Stimulated activated memory B cell treated with anti-CD40 and anti-IgM and Interleukin-4, amounts not matched to agents 10 μg/mL and 1 μg/mL and 100 μg/mL, for 72 hours (primary cell): ENCODE data around the gene NPEPPS.
A peak's percentile ranks its signal among the peaks of the same experiment; 100 is the strongest.

Experiments used
- ATAC-seq: fragments of 150-1000 bp; cut with Tn5 transposase; 2 replicates; pipeline ENCODE4 v1.10.0; 2021
- H3K27ac Mint-ChIP-seq: one replicate; pipeline ENCODE4 v1.8.0; 2022; ENCODE audit warnings: mild to moderate bottlenecking, mixed read lengths
- H3K27me3 Mint-ChIP-seq: one replicate; pipeline ENCODE4 v1.8.0; 2022; ENCODE audit warnings: mixed read lengths
- H3K36me3 Mint-ChIP-seq: one replicate; pipeline ENCODE4 v1.8.0; 2022; ENCODE audit warnings: mixed read lengths
- H3K4me1 Mint-ChIP-seq: one replicate; pipeline ENCODE4 v1.8.0; 2022; ENCODE audit warnings: mixed read lengths
- H3K4me3 Mint-ChIP-seq: one replicate; pipeline ENCODE4 v1.8.0; 2022; ENCODE audit warnings: mild to moderate bottlenecking, moderate library complexity, mixed read lengths
- H3K9me3 Mint-ChIP-seq: one replicate; pipeline ENCODE4 v1.8.0; 2022; ENCODE audit warnings: mixed read lengths

Gene NPEPPS

DNA sequence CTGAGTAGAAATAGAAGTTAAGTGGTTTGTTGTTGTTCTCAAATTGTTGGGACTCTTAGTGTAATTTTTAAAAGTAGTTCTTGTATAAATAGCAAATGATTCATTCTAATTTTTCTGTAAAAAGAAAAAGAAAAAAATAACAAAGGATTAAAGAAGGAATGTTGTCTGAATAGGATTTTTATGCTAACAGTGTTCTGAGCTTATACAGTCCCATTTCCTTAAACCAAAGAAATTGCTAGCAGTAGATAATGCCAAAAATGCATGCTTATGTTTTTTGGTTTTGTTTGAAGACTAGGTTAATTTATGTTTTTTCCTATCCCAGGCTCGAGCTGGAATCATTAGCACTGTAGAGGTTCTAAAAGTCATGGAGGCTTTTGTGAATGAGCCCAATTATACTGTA lies 74.1 kb downstream of the NPEPPS start:
- no peak overlapping the region for H3K27ac Mint-ChIP-seq
- no peaks in the 10 kb centered on the region for H3K9me3 Mint-ChIP-seq
- H3K27me3 Mint-ChIP-seq: no peaks in the 10 kb centered on the region
- peaks cover 59% of the 10 kb centered on the region for H3K36me3 Mint-ChIP-seq
- no peaks in the 10 kb centered on the region for H3K4me1 Mint-ChIP-seq
- ATAC-seq: no peak
- H3K4me3 Mint-ChIP-seq: no peak overlapping the region

DNA sequence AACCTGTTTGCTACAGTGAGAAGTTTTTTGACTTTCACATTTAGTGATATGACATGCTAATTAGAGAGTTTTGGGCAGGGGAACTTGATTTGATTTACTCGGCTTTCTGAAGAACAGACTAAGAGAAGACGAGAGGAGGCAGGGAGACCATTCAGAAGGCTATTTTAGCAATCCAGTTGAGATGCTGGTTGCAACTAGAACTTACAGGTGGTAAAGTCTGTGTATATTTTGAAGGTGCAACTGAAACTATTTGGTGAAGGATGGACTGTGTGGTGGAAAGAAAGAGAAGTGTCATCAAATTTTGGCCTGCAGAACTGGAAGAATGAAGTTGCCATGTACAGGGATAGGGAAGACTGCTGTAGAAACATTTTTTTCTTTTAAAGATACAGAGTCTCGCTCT lies 76.6 kb downstream of the NPEPPS start:
- Mint-ChIP-seq H3K36me3 (peaks cover 55% of the 10 kb centered on the region), H3K9me3 (no peaks in the 10 kb centered on the region), H3K4me3 (no peak overlapping the region), H3K27me3 (no peaks in the 10 kb centered on the region), H3K4me1 (no peaks in the 10 kb centered on the region), H3K27ac (peak overlapping the region; percentile 7)
- ATAC-seq: no peak

GRCh38 chr17:47611372-47612350 lies 80.8 kb downstream of the NPEPPS start:
- H3K4me1 Mint-ChIP-seq: no peaks in the 10 kb centered on the region
- no peaks in the 10 kb centered on the region for H3K9me3 Mint-ChIP-seq
- no peaks in the 10 kb centered on the region for H3K27me3 Mint-ChIP-seq
- H3K27ac Mint-ChIP-seq: no peak overlapping the region
- H3K36me3 Mint-ChIP-seq: peaks cover 40% of the 10 kb centered on the region
- H3K4me3 Mint-ChIP-seq: no peak overlapping the region
- ATAC-seq: no peak

DNA sequence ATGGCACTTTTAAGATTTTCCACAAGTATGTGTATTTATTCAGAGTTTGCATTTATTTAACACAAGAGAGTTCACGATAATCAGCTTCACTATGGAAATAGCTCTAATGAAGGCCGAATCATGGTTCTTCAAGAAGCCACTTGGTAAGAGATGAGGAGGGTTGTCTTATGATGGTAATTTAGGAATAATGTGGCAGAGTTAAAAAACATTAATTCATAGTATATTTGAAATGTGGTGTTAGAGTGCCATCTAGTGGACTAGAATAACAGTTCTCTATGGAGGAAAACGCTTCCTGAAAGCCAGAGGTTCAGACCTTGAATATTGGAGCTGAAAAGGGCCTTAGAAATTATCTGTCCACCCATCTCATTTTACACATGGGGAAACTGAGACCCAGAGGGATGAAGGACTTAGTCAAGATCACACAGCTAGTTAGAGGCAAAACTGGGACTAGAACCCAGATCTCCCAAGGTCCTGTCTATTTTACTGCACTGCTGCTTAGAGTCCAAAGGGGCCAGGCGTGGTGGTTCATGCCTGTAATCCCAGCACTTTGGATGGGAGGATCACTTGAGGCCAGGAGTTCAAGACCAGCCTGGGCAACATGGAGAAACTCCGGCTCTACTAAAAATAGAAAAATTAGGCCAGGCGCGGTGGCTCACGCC lies 85.0 kb downstream of the NPEPPS start:
- Mint-ChIP-seq H3K4me1 (no peaks in the 10 kb centered on the region), H3K27ac (peak overlapping the region; percentile 30), H3K9me3 (no peaks in the 10 kb centered on the region), H3K4me3 (no peak overlapping the region), H3K36me3 (peaks cover 28% of the 10 kb centered on the region), H3K27me3 (no peaks in the 10 kb centered on the region)
- ATAC-seq: no peak

DNA sequence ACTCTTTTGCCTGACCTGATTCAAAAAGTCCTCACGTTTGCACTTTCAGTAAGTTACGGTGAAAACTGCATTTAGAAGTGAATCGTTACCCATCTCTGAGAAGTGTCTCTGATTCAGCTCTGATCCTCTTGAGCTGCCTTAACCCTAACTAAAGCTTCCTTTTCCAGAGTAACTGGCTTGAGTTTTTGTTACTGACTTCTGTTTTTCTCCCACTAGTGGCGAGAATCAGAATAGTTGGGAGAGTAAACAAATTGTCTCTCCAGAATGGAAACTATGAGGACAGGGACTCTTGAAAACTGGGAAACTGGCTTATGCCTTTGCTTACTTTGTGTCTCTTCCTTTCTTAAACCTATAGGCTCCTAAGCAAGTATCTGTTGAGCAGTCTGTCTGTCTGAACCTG lies 87.5 kb downstream of the NPEPPS start:
- H3K9me3 Mint-ChIP-seq: no peaks in the 10 kb centered on the region
- H3K4me3 Mint-ChIP-seq: no peak overlapping the region
- H3K4me1 Mint-ChIP-seq: no peaks in the 10 kb centered on the region
- no peaks in the 10 kb centered on the region for H3K27me3 Mint-ChIP-seq
- ATAC-seq: no peak
- no peak overlapping the region for H3K27ac Mint-ChIP-seq
- H3K36me3 Mint-ChIP-seq: peaks cover 28% of the 10 kb centered on the region

DNA sequence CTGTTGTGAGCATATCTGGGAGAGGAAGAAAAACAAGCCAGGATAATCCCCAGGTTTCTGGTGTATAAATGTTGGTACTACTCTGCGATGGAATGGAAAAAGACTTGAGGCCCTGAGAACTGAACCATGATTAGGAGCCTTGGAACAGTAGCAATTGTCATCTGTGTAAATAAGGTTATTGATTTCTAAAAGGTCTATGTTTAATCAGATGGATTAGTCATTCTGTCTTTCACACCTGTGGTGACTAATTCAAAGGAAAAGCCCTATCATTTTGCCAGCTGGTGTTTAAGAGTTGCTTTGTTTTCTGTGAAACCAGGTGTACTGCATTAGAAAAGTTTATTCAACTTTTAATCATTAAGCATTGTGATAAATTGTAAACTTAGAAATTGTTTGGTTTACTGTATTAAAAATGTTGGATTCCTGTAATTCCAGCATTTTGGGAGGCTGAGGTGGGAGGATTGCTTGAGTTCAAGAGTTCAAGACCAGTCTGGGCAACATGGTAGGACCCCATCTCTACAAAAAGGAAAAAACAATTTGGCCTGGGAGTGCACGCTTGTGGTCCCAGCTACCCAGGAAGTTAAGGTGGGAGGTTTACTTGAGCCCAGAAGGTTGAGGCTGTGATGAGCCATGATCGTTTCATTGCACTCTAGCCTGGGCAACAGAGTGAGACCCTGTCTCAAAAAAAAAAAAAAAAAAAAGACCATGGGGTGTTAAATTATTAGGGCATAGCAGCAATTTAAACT lies 89.8 kb downstream of the NPEPPS start:
- H3K9me3 Mint-ChIP-seq: no peaks in the 10 kb centered on the region
- H3K4me3 Mint-ChIP-seq: no peak overlapping the region
- H3K27me3 Mint-ChIP-seq: no peaks in the 10 kb centered on the region
- peak overlapping the region; percentile 9 for H3K27ac Mint-ChIP-seq
- H3K36me3 Mint-ChIP-seq: peaks cover 31% of the 10 kb centered on the region
- no peaks in the 10 kb centered on the region for H3K4me1 Mint-ChIP-seq
- ATAC-seq: no peak

DNA sequence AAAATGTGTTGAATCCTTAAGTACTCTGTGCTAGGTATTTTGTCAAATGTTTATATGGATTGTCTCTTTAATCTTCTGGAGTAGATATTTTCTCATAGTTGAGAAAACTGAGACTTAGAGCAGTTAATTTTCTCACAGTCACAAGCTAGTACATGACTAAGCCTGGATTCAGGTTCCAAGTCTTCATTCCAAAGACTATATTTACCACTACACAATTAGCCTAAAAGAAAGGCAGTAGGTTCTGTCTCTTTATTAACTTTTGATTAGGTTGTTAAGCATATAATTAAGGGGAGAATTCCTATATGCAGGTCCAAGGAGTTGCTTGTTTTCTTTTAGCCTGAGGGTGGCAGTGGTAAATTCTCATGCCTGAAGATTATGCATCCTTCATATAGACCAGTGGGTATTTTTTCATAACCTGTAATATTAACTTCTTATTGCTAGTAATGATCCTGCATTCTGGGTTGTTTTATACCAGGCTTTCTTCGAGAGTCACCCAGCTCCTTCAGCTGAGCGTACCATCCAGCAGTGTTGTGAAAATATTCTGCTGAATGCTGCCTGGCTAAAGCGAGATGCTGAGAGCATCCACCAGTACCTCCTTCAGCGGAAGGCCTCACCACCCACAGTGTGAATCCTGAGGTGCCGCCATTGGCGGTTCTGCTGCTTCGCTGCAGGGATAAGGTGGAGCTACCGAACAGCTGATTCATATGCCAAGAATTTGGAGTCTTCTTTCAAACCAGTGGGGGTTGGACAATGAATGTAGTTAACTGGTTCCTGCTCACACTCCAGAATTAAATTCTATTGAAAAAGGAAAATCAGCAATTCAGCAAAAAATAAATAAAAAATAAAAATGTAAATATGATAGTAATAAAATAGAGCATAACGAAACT lies 90.6 kb downstream of the NPEPPS start:
- no peak overlapping the region for H3K27ac Mint-ChIP-seq
- H3K36me3 Mint-ChIP-seq: peaks cover 26% of the 10 kb centered on the region
- H3K27me3 Mint-ChIP-seq: no peaks in the 10 kb centered on the region
- ATAC-seq: no peak
- H3K4me1 Mint-ChIP-seq: no peaks in the 10 kb centered on the region
- no peaks in the 10 kb centered on the region for H3K9me3 Mint-ChIP-seq
- no peak overlapping the region for H3K4me3 Mint-ChIP-seq

GRCh38 chr17:47622180-47622549 lies 91.3 kb downstream of the NPEPPS start:
- no peak overlapping the region for H3K27ac Mint-ChIP-seq
- no peaks in the 10 kb centered on the region for H3K4me1 Mint-ChIP-seq
- peaks cover 26% of the 10 kb centered on the region for H3K36me3 Mint-ChIP-seq
- no peak overlapping the region for H3K4me3 Mint-ChIP-seq
- H3K9me3 Mint-ChIP-seq: no peaks in the 10 kb centered on the region
- ATAC-seq: no peak
- H3K27me3 Mint-ChIP-seq: no peaks in the 10 kb centered on the region

- no peak for ATAC-seq
- Mint-ChIP-seq H3K27me3 (no peaks in the 10 kb centered on the region), H3K4me1 (no peaks in the 10 kb centered on the region), H3K27ac (no peak overlapping the region), H3K36me3 (peaks cover 14% of the 10 kb centered on the region), H3K9me3 (no peaks in the 10 kb centered on the region), H3K4me3 (no peak overlapping the region)
Measured at GRCh38 chr17:47624727-47625068, 93.8 kb downstream of the NPEPPS start.

GRCh38 chr17:47628014-47628566 lies 97.2 kb downstream of the NPEPPS start:
- Mint-ChIP-seq H3K9me3 (no peaks in the 10 kb centered on the region), H3K4me3 (no peak overlapping the region), H3K27me3 (no peaks in the 10 kb centered on the region), H3K27ac (no peak overlapping the region), H3K36me3 (peaks cover 11% of the 10 kb centered on the region), H3K4me1 (no peaks in the 10 kb centered on the region)
- no peak for ATAC-seq

GRCh38 chr17:47629826-47630225 lies 98.9 kb downstream of the NPEPPS start:
- Mint-ChIP-seq H3K4me3 (no peak overlapping the region), H3K27me3 (no peaks in the 10 kb centered on the region), H3K9me3 (no peaks in the 10 kb centered on the region), H3K27ac (no peak overlapping the region), H3K4me1 (no peaks in the 10 kb centered on the region), H3K36me3 (peaks cover 5% of the 10 kb centered on the region)
- ATAC-seq: no peak

DNA sequence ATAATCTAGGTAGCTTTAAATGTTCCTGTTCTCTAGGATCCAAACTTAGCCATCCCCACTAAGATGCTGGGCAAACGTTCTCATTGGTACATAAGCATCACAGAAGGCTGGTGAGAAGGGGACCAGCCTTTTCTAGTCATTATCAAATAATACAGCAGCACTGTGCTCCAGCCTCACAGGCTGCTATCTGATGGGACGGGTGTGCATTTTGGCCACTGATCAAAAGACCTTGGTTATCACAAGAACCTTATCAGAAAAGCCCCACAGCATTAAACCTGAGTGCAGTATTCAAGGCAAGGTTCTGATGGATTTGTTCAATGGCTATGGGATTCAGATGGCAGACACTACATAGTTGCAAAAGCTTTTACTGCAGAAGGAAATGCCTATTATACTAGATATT lies 99.7 kb downstream of the NPEPPS start:
- no peaks in the 10 kb centered on the region for H3K27me3 Mint-ChIP-seq
- no peaks in the 10 kb centered on the region for H3K4me1 Mint-ChIP-seq
- no peak for ATAC-seq
- no peak overlapping the region for H3K4me3 Mint-ChIP-seq
- no peaks in the 10 kb centered on the region for H3K9me3 Mint-ChIP-seq
- no peak overlapping the region for H3K27ac Mint-ChIP-seq
- peaks cover 5% of the 10 kb centered on the region for H3K36me3 Mint-ChIP-seq

GRCh38 chr17:47632991-47633390 lies 102.1 kb downstream of the NPEPPS start:
- no peaks in the 10 kb centered on the region for H3K27me3 Mint-ChIP-seq
- peaks cover 11% of the 10 kb centered on the region for H3K36me3 Mint-ChIP-seq
- no peaks in the 10 kb centered on the region for H3K9me3 Mint-ChIP-seq
- H3K27ac Mint-ChIP-seq: no peak overlapping the region
- H3K4me3 Mint-ChIP-seq: no peak overlapping the region
- no peak for ATAC-seq
- H3K4me1 Mint-ChIP-seq: no peaks in the 10 kb centered on the region

- no peak for ATAC-seq
- H3K27ac Mint-ChIP-seq: no peak overlapping the region
- peaks cover 11% of the 10 kb centered on the region for H3K36me3 Mint-ChIP-seq
- H3K4me1 Mint-ChIP-seq: no peaks in the 10 kb centered on the region
- H3K4me3 Mint-ChIP-seq: no peak overlapping the region
- no peaks in the 10 kb centered on the region for H3K9me3 Mint-ChIP-seq
- H3K27me3 Mint-ChIP-seq: no peaks in the 10 kb centered on the region
Measured at GRCh38 chr17:47633996-47634395, 103.1 kb downstream of the NPEPPS start.
